ENCODE data around the gene IFITM2.

DNA sequence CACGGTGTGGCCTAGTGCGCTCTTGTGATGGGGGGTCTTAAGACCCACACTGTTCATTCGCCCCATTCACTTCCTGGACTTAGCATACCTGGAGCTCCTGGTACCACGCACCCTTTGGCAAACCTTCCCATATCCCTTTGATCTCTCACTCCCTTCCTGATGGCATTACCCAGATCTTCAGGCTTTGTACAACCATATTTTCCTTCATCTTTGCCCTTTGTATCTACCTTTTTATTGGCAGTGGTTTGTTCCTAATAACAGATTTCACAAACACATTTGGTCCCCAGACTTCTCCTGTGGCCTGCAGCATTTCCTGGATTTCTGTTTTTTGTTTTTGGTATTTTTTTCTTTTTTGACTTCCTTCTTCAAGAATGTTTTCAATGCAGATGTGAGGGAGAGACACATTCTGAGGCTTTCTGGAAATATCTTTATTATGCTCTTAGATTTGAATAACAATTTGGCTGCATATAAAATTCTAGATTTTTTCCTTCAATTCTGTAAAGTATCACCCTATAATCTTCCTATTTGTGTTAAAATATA is 29.1 kb downstream of the IFITM2 start:
- TF ChIP-seq SP1 (IDR thresholded peaks at IDR 0.05) (no peak), FOXA1 (IDR thresholded peaks at IDR 0.05) (no peak), BHLHE40 (IDR thresholded peaks at IDR 0.05; ENCODE audit: borderline replicate concordance) (no peak)

Measured in HEK293T (cell line).